ENCODE results near the gene FIBIN.
"Not testable (repeated sequence)": the region's sequence is repeated elsewhere in the genome, so short reads cannot be mapped to it uniquely, and the experiment has no call there.

Gene FIBIN

GRCh38 chr11:26997378-26997777, 3.5 kb downstream of the FIBIN start:
- Histone ChIP-seq H3K4me1 (ENCODE audit: control insufficient read depth, insufficient read depth, low read length, poor library complexity, severe bottlenecking) (no peaks in the 10 kb centered on the region), H3K4me3 (ENCODE audit: insufficient read depth, low read depth, low read length, poor library complexity, severe bottlenecking) (no peak overlapping the region), H3K27me3 (replicated peaks; ENCODE audit: control insufficient read depth, insufficient read depth, low read length, poor library complexity, severe bottlenecking) (no peaks in the 10 kb centered on the region), H3K9me3 (ENCODE audit: control insufficient read depth, low read length) (no peaks in the 10 kb centered on the region), H3K27ac (ENCODE audit: insufficient read depth, low read length, poor library complexity, severe bottlenecking) (no peak overlapping the region), H3K36me3 (ENCODE audit: control insufficient read depth, insufficient read depth, low read length) (no peaks in the 10 kb centered on the region)
- DNase-seq = no peak

- not testable (repeated sequence) for H3K36me3 ChIP-seq (ENCODE audit: control insufficient read depth, insufficient read depth, low read length); H3K27ac ChIP-seq (ENCODE audit: insufficient read depth, low read length, poor library complexity, severe bottlenecking); H3K4me1 ChIP-seq (ENCODE audit: control insufficient read depth, insufficient read depth, low read length, poor library complexity, severe bottlenecking); H3K9me3 ChIP-seq (ENCODE audit: control insufficient read depth, low read length); H3K4me3 ChIP-seq (ENCODE audit: insufficient read depth, low read depth, low read length, poor library complexity, severe bottlenecking); DNase-seq; H3K27me3 ChIP-seq (replicated peaks; ENCODE audit: control insufficient read depth, insufficient read depth, low read length, poor library complexity, severe bottlenecking)
Measured at GRCh38 chr11:27001136-27001730, 7.3 kb downstream of the FIBIN start.

DNA sequence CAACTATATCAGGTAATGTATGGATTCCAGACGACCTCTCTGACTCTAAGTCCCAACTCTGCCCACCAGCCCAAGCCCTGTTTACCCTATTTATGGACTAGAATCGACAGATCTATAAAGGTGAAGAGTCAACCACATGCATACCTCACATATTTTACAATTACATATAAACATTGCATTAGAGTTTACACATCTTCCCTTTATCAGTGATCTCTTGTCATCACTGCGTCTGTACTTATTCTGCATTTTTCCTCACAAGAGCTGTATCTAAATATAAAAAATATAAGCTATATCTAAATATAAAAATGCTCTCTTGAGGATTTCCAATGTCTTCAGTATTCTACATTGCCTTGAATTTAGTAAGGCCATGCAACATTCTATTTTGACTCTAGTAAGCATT, 8.5 kb downstream of the FIBIN start:
- Histone ChIP-seq H3K4me1 (ENCODE audit: control insufficient read depth, insufficient read depth, low read length, poor library complexity, severe bottlenecking) (no peaks in the 10 kb centered on the region), H3K4me3 (ENCODE audit: insufficient read depth, low read depth, low read length, poor library complexity, severe bottlenecking) (no peak overlapping the region), H3K27me3 (replicated peaks; ENCODE audit: control insufficient read depth, insufficient read depth, low read length, poor library complexity, severe bottlenecking) (no peaks in the 10 kb centered on the region), H3K27ac (ENCODE audit: insufficient read depth, low read length, poor library complexity, severe bottlenecking) (no peak overlapping the region), H3K9me3 (ENCODE audit: control insufficient read depth, low read length) (no peaks in the 10 kb centered on the region), H3K36me3 (ENCODE audit: control insufficient read depth, insufficient read depth, low read length) (no peaks in the 10 kb centered on the region)
- DNase-seq = no peak

GRCh38 chr11:27002838-27003237, 8.9 kb downstream of the FIBIN start:
- Histone ChIP-seq H3K9me3 (ENCODE audit: control insufficient read depth, low read length) (no peaks in the 10 kb centered on the region), H3K27me3 (replicated peaks; ENCODE audit: control insufficient read depth, insufficient read depth, low read length, poor library complexity, severe bottlenecking) (no peaks in the 10 kb centered on the region), H3K4me1 (ENCODE audit: control insufficient read depth, insufficient read depth, low read length, poor library complexity, severe bottlenecking) (no peaks in the 10 kb centered on the region), H3K36me3 (ENCODE audit: control insufficient read depth, insufficient read depth, low read length) (no peaks in the 10 kb centered on the region), H3K4me3 (ENCODE audit: insufficient read depth, low read depth, low read length, poor library complexity, severe bottlenecking) (no peak overlapping the region), H3K27ac (ENCODE audit: insufficient read depth, low read length, poor library complexity, severe bottlenecking) (no peak overlapping the region)
- no peak for DNase-seq

- Histone ChIP-seq H3K4me1 (ENCODE audit: control insufficient read depth, insufficient read depth, low read length, poor library complexity, severe bottlenecking) (no peaks in the 10 kb centered on the region), H3K27me3 (replicated peaks; ENCODE audit: control insufficient read depth, insufficient read depth, low read length, poor library complexity, severe bottlenecking) (no peaks in the 10 kb centered on the region), H3K27ac (ENCODE audit: insufficient read depth, low read length, poor library complexity, severe bottlenecking) (no peak overlapping the region), H3K4me3 (ENCODE audit: insufficient read depth, low read depth, low read length, poor library complexity, severe bottlenecking) (no peak overlapping the region), H3K9me3 (ENCODE audit: control insufficient read depth, low read length) (no peaks in the 10 kb centered on the region), H3K36me3 (ENCODE audit: control insufficient read depth, insufficient read depth, low read length) (no peaks in the 10 kb centered on the region)
- no peak for DNase-seq
Measured at GRCh38 chr11:27004103-27004502, 10.2 kb downstream of the FIBIN start.

GRCh38 chr11:27008811-27009535, 15.1 kb downstream of the FIBIN start:
- no peaks in the 10 kb centered on the region for H3K27me3 ChIP-seq (replicated peaks; ENCODE audit: control insufficient read depth, insufficient read depth, low read length, poor library complexity, severe bottlenecking)
- no peak for DNase-seq
- H3K9me3 ChIP-seq (ENCODE audit: control insufficient read depth, low read length) = no peaks in the 10 kb centered on the region
- no peaks in the 10 kb centered on the region for H3K36me3 ChIP-seq (ENCODE audit: control insufficient read depth, insufficient read depth, low read length)
- no peaks in the 10 kb centered on the region for H3K4me1 ChIP-seq (ENCODE audit: control insufficient read depth, insufficient read depth, low read length, poor library complexity, severe bottlenecking)
- no peak overlapping the region for H3K4me3 ChIP-seq (ENCODE audit: insufficient read depth, low read depth, low read length, poor library complexity, severe bottlenecking)
- H3K27ac ChIP-seq (ENCODE audit: insufficient read depth, low read length, poor library complexity, severe bottlenecking) = no peak overlapping the region

DNA sequence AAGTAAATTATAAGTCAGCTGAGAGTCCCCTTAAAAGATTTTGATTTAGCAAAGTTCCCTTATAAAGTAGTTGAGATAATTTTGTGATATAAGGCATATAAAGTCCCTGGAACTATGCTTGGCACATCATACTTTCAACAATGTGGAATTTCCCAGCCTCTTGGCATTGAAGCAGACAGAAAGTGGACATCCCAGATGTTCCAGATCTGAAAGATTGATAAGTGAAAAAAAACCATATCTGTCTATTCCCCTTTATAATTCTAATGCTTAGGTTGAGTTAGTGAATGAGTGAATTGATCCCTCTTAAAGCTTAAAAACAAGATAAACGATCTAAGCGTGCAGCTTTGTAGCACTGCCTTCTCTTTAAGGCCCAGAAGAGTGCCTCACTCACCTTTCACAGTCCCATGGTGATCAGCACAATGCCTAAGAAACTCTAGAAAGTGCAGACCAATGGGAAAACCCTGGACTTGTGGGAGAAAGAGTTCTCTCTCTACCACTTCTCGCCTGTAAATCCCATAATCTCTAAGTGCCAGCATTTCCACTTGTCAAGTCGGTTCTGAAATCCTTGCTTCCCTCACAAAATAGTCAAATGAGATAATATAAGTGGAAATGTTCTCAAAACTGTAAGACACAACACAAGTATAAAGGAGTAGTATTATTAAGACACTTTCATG, 17.8 kb downstream of the FIBIN start:
- no peak for DNase-seq
- Histone ChIP-seq H3K4me1 (ENCODE audit: control insufficient read depth, insufficient read depth, low read length, poor library complexity, severe bottlenecking) (no peaks in the 10 kb centered on the region), H3K36me3 (ENCODE audit: control insufficient read depth, insufficient read depth, low read length) (no peaks in the 10 kb centered on the region), H3K27me3 (replicated peaks; ENCODE audit: control insufficient read depth, insufficient read depth, low read length, poor library complexity, severe bottlenecking) (no peaks in the 10 kb centered on the region), H3K4me3 (ENCODE audit: insufficient read depth, low read depth, low read length, poor library complexity, severe bottlenecking) (no peak overlapping the region), H3K27ac (ENCODE audit: insufficient read depth, low read length, poor library complexity, severe bottlenecking) (no peak overlapping the region), H3K9me3 (ENCODE audit: control insufficient read depth, low read length) (no peaks in the 10 kb centered on the region)

DNA sequence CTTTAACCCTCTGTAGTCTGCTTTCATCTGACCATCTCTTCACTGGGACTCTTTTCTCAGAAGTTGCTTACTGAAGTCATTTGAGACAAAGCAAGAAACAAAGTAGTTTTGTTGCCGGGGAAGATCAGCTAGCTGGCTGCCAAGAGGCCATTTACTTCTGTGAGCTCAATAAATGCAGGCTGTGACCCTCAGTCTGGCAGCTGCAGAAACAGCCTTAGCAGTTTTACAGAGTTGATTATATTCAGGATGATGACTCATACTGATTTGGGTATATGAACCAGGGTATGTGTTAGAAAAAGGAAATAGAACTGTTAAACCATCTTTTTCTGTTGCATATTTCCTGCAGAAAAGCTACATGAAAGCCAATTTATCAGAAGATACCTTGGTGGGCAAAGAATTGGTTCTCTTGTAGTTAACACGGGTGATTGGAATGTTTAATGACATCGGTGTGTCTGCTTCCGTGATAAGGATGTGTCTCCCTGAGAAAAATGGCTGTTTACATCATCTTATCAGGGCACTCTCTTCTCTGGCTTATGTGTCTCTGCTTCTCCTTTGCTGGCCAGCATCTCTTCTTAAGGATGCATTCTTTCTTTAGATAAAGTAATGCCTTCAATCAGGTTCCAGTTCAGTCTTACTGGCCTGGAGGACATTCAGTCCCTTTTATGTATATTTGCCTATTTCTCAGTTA, 18.5 kb downstream of the FIBIN start:
- Histone ChIP-seq H3K4me1 (ENCODE audit: control insufficient read depth, insufficient read depth, low read length, poor library complexity, severe bottlenecking) (no peaks in the 10 kb centered on the region), H3K36me3 (ENCODE audit: control insufficient read depth, insufficient read depth, low read length) (no peaks in the 10 kb centered on the region), H3K4me3 (ENCODE audit: insufficient read depth, low read depth, low read length, poor library complexity, severe bottlenecking) (no peak overlapping the region), H3K27ac (ENCODE audit: insufficient read depth, low read length, poor library complexity, severe bottlenecking) (no peak overlapping the region), H3K9me3 (ENCODE audit: control insufficient read depth, low read length) (no peaks in the 10 kb centered on the region), H3K27me3 (replicated peaks; ENCODE audit: control insufficient read depth, insufficient read depth, low read length, poor library complexity, severe bottlenecking) (no peaks in the 10 kb centered on the region)
- no peak for DNase-seq

GRCh38 chr11:27013781-27014361, 20.0 kb downstream of the FIBIN start:
- H3K4me3 ChIP-seq (ENCODE audit: insufficient read depth, low read depth, low read length, poor library complexity, severe bottlenecking) = no peak overlapping the region
- DNase-seq = no peak
- H3K36me3 ChIP-seq (ENCODE audit: control insufficient read depth, insufficient read depth, low read length) = no peaks in the 10 kb centered on the region
- no peak overlapping the region for H3K27ac ChIP-seq (ENCODE audit: insufficient read depth, low read length, poor library complexity, severe bottlenecking)
- no peaks in the 10 kb centered on the region for H3K4me1 ChIP-seq (ENCODE audit: control insufficient read depth, insufficient read depth, low read length, poor library complexity, severe bottlenecking)
- H3K27me3 ChIP-seq (replicated peaks; ENCODE audit: control insufficient read depth, insufficient read depth, low read length, poor library complexity, severe bottlenecking) = no peaks in the 10 kb centered on the region
- no peaks in the 10 kb centered on the region for H3K9me3 ChIP-seq (ENCODE audit: control insufficient read depth, low read length)
